Stimulated activated memory B cell treated with anti-CD40 and anti-IgM and Interleukin-4, amounts not matched to agents 10 μg/mL and 1 μg/mL and 100 μg/mL, for 72 hours (primary cell): Measurements from ENCODE around the gene KRTAP4-4.
"Not testable (repeated sequence)": the region's sequence is repeated elsewhere in the genome, so short reads cannot be mapped to it uniquely, and the experiment has no call there.

Source experiments
- ATAC-seq: fragments of 150-1000 bp; cut with Tn5 transposase; 2 replicates; pipeline ENCODE4 v1.10.0; 2021
- H3K27ac Mint-ChIP-seq: one replicate; pipeline ENCODE4 v1.8.0; 2022; ENCODE audit warnings: mild to moderate bottlenecking, mixed read lengths
- H3K27me3 Mint-ChIP-seq: one replicate; pipeline ENCODE4 v1.8.0; 2022; ENCODE audit warnings: mixed read lengths
- H3K36me3 Mint-ChIP-seq: one replicate; pipeline ENCODE4 v1.8.0; 2022; ENCODE audit warnings: mixed read lengths
- H3K4me1 Mint-ChIP-seq: one replicate; pipeline ENCODE4 v1.8.0; 2022; ENCODE audit warnings: mixed read lengths
- H3K4me3 Mint-ChIP-seq: one replicate; pipeline ENCODE4 v1.8.0; 2022; ENCODE audit warnings: mild to moderate bottlenecking, moderate library complexity, mixed read lengths
- H3K9me3 Mint-ChIP-seq: one replicate; pipeline ENCODE4 v1.8.0; 2022; ENCODE audit warnings: mixed read lengths

KRTAP4-4 gene

DNA sequence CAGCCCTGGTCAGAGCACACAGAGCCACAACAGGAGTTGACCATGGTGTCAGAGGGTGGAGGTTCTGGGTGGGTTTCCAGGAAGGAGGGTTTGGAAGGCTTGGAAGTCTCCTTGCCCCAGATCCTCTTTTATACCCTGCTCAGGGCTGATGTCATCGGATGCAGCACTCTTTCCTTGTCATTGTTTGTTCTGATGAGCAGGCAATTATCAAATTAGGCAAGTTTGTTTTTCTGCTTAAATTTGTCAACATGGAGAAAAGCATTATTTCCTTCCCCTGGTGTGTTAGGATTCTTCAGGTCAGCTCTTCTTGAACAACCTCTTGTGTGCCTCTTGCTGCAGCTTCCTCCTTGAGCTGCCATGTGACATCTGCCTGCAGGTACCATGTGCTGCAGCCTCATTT is at the start of gene KRTAP4-4:
Gene KRTAP4-4, minus strand, starts transcription at position 101 of the 400 bp plus-strand sequence. Its CDS starts 57 bp downstream, at position 44.
- H3K4me3 Mint-ChIP-seq: no peak within 1 kb of the TSS

DNA sequence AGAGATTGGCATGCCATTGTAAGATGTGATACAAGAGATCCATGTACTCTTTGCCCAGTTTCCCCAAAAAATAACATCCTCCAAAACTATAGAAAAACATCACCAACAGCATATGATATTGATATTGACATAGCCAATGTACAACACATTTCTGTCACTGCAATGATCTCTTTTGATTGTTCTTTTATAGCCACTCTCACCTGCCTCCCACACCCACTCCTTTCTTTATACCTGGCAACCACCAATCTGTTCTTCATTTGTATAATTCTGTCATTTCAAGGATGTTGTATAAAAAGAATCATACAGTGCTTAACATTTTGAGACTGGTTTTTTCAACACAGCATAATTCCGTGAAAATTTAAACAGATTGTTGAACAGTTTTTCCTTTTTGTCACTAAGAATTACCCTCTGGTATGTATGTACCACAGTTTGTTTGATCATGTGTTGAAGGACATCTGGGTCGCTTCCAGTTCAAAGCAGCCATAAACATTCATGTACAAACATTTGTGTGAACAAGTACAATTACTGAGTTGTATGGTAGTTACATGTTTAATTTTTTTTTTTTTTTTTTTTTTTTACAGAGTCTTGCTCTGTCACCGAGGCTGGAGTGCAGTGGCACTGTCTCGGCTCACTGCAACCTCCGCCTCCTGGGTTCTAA is 39.0 kb upstream of the KRTAP4-4 start:
- Mint-ChIP-seq H3K4me1 (no peaks in the 10 kb centered on the region), H3K36me3 (no peaks in the 10 kb centered on the region), H3K27ac (no peak overlapping the region), H3K4me3 (no peak overlapping the region), H3K9me3 (peaks cover 4% of the 10 kb centered on the region), H3K27me3 (no peaks in the 10 kb centered on the region)
- no peak for ATAC-seq

More for the DNA sequence above, at the start of gene KRTAP4-4:
- Mint-ChIP-seq H3K27ac (no peak within 1 kb of the TSS), H3K4me1 (no peaks in the 10 kb centered on the region), H3K9me3 (no peaks in the 10 kb centered on the region), H3K36me3 (no peaks in the 10 kb centered on the region), H3K27me3 (peaks cover 43% of the 10 kb centered on the region)
- ATAC-seq: no peak

DNA sequence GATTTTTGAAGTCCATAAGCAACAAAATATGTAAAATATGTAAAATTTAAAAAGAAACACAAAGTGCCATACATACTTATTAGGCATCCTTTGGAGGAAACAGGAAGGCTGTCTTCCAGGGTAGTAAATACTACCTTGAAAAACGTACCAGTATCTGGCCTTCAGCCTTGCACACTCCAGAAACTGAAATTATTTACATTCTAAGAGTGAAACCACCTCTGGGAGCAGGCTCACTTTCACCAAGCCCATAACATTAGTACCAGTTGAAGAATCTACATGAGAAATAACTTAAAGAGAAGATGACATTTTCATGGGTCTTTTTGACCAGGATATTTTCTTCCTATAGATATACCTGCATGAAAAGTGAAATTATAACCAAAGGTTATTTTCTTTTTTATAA is 35.5 kb upstream of the KRTAP4-4 start:
- Mint-ChIP-seq H3K9me3 (peaks cover 8% of the 10 kb centered on the region), H3K27ac (no peak overlapping the region), H3K27me3 (peaks cover 15% of the 10 kb centered on the region), H3K36me3 (no peaks in the 10 kb centered on the region), H3K4me3 (no peak overlapping the region), H3K4me1 (no peaks in the 10 kb centered on the region)
- no peak for ATAC-seq

DNA sequence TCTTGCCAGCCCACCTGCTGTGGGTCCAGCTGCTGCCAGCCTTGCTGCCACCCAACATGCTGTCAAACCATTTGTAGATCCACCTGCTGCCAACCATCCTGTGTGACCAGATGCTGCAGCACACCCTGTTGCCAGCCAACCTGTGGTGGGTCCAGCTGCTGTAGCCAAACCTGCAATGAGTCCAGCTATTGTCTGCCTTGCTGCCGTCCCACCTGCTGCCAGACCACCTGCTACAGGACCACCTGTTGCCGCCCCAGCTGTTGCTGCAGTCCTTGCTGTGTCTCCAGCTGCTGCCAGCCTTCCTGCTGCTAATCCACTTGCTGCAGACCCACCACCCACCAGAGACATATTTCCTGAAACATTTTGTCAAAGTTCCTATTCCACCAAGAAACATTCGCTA is 29.8 kb upstream of the KRTAP4-4 start:
- ATAC-seq: no peak
- Mint-ChIP-seq H3K27ac (peak overlapping the region; percentile 18), H3K4me1 (no peaks in the 10 kb centered on the region)

DNA sequence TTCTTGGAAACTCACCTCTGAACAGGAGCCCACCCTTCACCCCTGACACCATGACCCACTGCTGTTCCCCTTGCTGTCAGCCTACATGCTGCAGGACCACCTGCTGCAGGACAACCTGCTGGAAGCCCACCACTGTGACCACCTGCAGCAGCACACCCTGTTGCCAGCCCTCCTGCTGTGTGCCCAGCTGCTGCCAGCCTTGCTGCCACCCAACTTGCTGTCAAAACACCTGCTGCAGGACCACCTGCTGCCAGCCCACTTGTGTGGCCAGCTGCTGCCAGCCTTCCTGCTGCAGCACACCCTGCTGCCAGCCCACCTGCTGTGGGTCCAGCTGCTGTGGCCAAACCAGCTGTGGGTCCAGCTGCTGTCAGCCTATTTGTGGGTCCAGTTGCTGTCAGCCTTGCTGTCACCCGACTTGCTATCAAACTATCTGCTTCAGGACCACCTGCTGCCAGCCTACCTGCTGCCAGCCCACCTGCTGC is 29.3 kb upstream of the KRTAP4-4 start, which contains the start of gene KRTAP9-1:
Gene KRTAP9-1, plus strand, starts transcription at position 51 of the 482 bp plus-strand sequence. Its CDS starts 0 bp downstream, at position 51.
- Mint-ChIP-seq H3K27ac (peak within 1 kb of the TSS; percentile 18), H3K27me3 (peaks cover 32% of the 10 kb centered on the region)
- H3K4me3 Mint-ChIP-seq, H3K9me3 Mint-ChIP-seq, H3K36me3 Mint-ChIP-seq, ATAC-seq, H3K4me1 Mint-ChIP-seq: not testable (repeated sequence)

More for the DNA sequence above, 29.8 kb upstream of the KRTAP4-4 start:
- Mint-ChIP-seq H3K27me3 (peaks cover 32% of the 10 kb centered on the region), H3K9me3 (peaks cover 4% of the 10 kb centered on the region), H3K4me3 (no peak overlapping the region), H3K36me3 (no peaks in the 10 kb centered on the region)

DNA sequence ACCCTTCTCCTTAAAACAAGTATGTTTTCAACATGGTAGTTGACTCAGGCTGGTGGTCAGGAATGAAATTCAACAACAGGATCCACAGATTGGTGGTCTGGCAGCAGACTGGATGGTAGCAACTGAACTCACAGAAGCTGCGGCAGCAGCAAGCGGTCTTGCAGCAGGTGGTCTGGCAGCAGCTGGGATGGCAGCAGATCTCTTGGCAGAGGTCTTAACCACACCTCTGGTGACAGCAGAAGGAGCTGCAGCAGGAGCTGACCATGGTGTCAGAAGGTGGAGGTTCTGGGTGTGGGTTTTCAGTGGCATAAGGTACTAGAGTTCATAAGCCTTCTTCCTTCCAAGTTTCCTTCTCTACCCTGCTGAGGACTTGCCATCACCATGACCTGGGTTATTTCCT is 26.3 kb upstream of the KRTAP4-4 start:
- ATAC-seq: no peak
- no peak overlapping the region for H3K4me3 Mint-ChIP-seq
- peaks cover 34% of the 10 kb centered on the region for H3K27me3 Mint-ChIP-seq
- H3K4me1 Mint-ChIP-seq: no peaks in the 10 kb centered on the region
- H3K9me3 Mint-ChIP-seq: no peaks in the 10 kb centered on the region
- H3K27ac Mint-ChIP-seq: no peak overlapping the region
- H3K36me3 Mint-ChIP-seq: no peaks in the 10 kb centered on the region

DNA sequence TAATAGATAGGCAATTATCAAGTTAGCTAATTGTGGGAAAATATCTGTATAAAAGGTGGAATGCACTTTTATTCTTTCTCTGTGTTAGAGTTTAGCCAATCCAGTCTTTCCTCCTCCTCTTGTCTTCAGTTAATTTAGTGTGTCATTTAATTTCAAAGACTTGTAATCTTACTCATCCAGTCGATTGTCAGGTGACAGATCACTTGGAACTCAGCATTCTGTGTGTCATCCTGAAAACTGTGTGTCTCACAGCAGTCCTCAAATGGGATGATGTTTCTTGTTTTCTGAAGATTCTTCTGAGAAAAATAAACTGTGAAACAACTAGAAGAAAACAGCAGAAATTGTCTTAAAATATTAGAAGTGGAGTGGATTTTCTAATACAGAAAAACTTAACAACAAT is 24.5 kb upstream of the KRTAP4-4 start:
- Mint-ChIP-seq H3K36me3 (no peaks in the 10 kb centered on the region), H3K27me3 (peaks cover 15% of the 10 kb centered on the region), H3K4me3 (no peak overlapping the region), H3K4me1 (no peaks in the 10 kb centered on the region), H3K27ac (no peak overlapping the region), H3K9me3 (no peaks in the 10 kb centered on the region)
- ATAC-seq: no peak

DNA sequence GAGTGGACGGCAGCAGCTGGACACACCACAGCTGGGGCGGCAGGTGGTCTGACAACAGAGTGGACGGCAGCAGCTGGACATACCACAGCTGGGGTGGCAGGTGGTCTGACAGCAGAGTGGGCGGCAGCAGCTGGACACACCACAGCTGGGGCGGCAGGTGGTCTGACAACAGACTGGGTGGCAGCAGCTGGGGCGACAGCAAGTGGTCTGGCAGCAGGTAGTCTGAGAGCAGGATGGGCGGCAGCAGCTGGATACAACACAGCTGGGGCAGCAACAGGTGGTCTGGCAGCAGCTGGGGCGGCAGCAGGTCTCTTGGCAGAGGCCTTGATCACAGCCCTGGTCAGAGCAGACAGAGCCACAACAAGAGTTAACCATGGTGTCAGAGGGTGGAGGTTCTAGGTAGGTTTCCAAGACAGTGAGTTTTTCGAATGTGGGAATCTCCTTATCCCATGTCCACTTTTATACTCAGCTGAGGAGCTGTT is 24.0 kb upstream of the KRTAP4-4 start, which contains the start of gene KRTAP4-1:
Gene KRTAP4-1, minus strand, starts transcription at position 432 of the 482 bp plus-strand sequence. Its CDS starts 57 bp downstream, at position 375.
- Mint-ChIP-seq H3K27ac (no peak within 1 kb of the TSS), H3K36me3 (no peaks in the 10 kb centered on the region), H3K27me3 (peaks cover 10% of the 10 kb centered on the region), H3K9me3 (no peaks in the 10 kb centered on the region), H3K4me3 (no peak within 1 kb of the TSS), H3K4me1 (no peaks in the 10 kb centered on the region)
- ATAC-seq: no peak

DNA sequence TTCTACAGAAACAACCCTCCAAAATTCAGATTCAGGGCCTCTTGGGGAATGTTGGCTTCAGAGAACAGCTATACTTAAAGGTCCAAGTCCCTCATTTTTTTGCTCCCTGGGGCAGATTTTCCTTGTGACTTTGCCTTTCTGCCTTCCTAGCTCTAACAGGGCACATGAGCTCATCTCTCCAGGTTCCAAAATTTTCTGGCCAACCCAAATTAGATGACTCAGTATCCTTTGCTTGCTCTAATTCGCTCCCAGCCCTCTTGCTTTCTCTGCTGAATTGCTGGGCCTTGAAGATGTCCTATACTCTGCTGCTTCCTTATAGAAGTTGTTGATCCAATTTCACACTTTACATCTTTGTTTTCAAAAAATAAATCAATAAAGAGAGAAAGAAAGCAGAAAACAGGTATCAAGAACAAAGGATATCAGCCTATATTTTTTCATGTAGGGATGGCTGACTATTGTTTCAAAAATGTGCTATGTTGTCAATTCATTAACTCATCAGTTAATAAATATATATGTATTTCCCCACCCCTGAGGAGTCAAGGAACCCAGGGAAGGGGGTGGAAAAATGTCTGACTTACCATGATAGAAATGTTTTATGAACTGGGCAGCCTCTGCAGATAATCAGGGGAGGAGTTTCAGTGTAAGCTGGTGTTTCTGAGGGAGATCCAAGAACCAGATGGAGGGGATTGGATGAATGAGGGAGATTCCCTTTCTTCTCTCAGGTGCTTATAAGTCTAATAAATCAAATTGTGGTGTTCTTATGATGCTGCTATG is 18.5 kb upstream of the KRTAP4-4 start:
- ATAC-seq: no peak
- peaks cover 2% of the 10 kb centered on the region for H3K27me3 Mint-ChIP-seq
- peaks cover 35% of the 10 kb centered on the region for H3K4me1 Mint-ChIP-seq
- no peak overlapping the region for H3K4me3 Mint-ChIP-seq
- no peak overlapping the region for H3K27ac Mint-ChIP-seq
- H3K9me3 Mint-ChIP-seq: no peaks in the 10 kb centered on the region
- no peaks in the 10 kb centered on the region for H3K36me3 Mint-ChIP-seq

DNA sequence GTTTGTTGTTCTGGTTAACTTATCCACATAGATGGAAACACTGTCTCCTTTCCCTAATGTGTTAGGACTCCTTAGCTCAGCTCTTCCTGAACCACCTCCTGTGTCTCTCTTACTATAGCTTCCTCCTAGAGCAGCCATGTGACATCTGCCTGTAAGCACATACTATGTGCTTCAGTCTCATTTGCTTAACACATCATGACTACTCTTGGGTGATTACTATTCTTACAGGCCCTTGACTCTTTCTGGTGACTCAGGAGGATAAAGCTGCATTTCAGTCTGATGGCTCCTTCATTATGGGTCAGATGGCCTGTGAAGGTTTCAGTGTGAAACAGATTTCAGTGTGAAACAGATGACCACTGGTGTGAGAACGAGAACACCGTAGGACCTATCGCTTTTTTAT is 17.8 kb upstream of the KRTAP4-4 start:
- Mint-ChIP-seq H3K4me3 (no peak overlapping the region), H3K36me3 (no peaks in the 10 kb centered on the region), H3K27ac (no peak overlapping the region), H3K4me1 (peaks cover 39% of the 10 kb centered on the region), H3K27me3 (no peaks in the 10 kb centered on the region), H3K9me3 (no peaks in the 10 kb centered on the region)
- ATAC-seq: peak; percentile 32

DNA sequence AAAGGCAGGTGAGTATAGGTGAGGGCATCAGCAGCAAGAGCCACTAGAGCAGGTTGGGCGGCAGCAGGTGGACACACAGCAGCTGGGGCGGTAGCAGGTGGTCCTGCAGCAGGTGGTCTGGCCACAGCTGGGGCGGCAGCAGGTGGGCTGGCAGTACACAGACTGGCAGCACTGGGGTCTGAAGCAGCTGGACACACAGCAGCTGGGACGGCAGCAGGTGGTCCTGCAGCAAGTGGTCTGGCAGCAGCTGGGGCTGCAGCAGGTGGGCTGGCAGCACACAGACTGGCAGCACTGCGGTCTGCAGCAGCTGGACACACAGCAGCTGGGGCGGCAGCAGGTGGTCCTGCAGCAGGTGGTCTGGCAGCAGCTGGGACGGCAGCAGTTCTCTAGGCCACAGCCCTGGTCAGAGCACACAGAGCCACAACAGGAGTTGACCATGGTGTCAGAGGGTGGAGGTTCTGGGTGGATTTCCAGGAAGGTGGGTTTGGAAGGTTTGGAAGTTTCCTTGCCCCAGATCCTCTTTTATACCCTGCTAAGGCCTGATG is 17.3 kb upstream of the KRTAP4-4 start, which contains the start of gene KRTAP4-2:
Gene KRTAP4-2, minus strand, starts transcription at position 495 of the 545 bp plus-strand sequence. Its CDS starts 57 bp downstream, at position 438.
- H3K9me3 Mint-ChIP-seq: no peaks in the 10 kb centered on the region
- no peaks in the 10 kb centered on the region for H3K36me3 Mint-ChIP-seq
- H3K27ac Mint-ChIP-seq: no peak within 1 kb of the TSS
- H3K4me3 Mint-ChIP-seq: no peak within 1 kb of the TSS
- H3K27me3 Mint-ChIP-seq: no peaks in the 10 kb centered on the region
- H3K4me1 Mint-ChIP-seq: peaks cover 41% of the 10 kb centered on the region
- no peak for ATAC-seq

DNA sequence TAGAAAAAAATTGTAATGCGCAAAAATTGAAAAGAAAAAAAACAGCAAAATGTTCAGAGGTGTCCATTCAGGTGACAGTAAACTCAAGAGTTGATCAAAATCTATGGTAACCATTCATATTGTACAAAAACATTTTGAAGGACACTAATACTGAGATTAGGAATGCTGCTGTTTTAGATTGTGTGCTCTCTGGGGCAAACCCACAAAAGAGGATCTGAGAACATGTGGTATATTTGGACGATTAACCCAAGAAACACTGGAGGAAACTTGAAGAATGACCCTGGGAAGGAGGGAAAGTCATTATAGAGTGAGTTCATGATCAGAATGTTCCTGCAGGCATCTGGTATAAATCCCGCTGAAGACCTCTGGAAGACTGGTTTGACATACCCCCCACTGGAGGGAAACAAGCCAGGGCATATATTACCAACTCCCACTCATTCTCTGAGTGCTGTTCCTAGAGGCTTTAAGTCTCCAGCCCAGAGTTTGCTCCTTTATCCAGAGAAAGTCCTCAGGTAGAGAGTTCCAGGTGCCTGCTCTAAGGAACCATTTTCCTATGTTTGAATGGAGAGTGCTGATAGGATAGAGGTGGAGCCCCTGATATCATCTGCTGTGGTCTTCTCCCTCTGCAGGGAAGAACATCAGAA is 16.3 kb upstream of the KRTAP4-4 start:
- ATAC-seq: peak; percentile 91
- peak overlapping the region; percentile 17 for H3K27ac Mint-ChIP-seq

DNA sequence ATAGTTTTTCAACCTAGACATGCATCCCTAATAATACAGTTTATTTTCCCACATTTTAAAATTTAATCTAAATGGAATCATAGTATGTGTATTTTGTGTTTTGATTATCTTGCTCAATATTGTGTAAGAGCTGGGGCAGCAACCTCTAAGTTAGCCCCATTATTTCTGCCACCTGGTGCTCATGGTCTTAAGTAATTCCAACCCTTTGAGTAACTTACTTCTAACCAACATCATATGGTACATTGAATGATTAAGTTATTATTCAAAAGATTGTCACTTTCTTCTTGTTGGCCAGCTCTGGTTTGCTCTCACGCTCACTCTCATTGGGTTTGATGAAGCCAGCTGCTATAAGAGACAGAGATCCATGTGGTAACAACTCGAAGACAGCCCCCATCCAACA is 11.3 kb upstream of the KRTAP4-4 start:
- Mint-ChIP-seq H3K9me3 (no peaks in the 10 kb centered on the region), H3K27ac (no peak overlapping the region), H3K27me3 (peaks cover 6% of the 10 kb centered on the region), H3K4me3 (no peak overlapping the region), H3K36me3 (no peaks in the 10 kb centered on the region), H3K4me1 (peaks cover 24% of the 10 kb centered on the region)
- no peak for ATAC-seq

More for the DNA sequence above, 16.3 kb upstream of the KRTAP4-4 start:
- H3K4me3 Mint-ChIP-seq: no peak overlapping the region
- H3K9me3 Mint-ChIP-seq: no peaks in the 10 kb centered on the region
- H3K27me3 Mint-ChIP-seq: peaks cover 6% of the 10 kb centered on the region
- H3K36me3 Mint-ChIP-seq: no peaks in the 10 kb centered on the region
- peaks cover 41% of the 10 kb centered on the region for H3K4me1 Mint-ChIP-seq

DNA sequence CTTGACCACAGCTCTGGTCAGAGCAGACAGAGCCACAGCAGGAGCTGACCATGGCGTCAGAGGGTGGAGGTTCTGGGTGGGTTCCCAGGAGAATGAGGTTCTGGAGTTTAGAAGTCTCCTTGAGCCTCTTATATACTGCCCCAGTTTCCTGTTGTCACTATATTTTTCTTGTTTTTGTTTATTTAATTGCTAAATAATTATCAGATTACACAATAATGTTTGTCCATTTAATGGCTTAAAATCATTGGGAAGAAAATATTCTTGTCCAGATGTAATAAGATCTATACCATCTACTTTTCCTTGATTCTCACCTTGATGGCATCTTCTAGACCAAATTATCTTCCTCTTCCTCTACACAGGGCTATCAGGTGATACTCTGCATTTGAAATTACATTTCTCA is 7.6 kb upstream of the KRTAP4-4 start, which contains the start of gene KRTAP4-3:
Gene KRTAP4-3, minus strand, starts transcription at position 101 of the 400 bp plus-strand sequence. Its CDS starts 49 bp downstream, at position 52.
- Mint-ChIP-seq H3K4me3 (no peak within 1 kb of the TSS), H3K27me3 (peaks cover 6% of the 10 kb centered on the region), H3K9me3 (no peaks in the 10 kb centered on the region), H3K27ac (no peak within 1 kb of the TSS), H3K4me1 (peaks cover under 1% of the 10 kb centered on the region), H3K36me3 (no peaks in the 10 kb centered on the region)
- ATAC-seq: no peak

DNA sequence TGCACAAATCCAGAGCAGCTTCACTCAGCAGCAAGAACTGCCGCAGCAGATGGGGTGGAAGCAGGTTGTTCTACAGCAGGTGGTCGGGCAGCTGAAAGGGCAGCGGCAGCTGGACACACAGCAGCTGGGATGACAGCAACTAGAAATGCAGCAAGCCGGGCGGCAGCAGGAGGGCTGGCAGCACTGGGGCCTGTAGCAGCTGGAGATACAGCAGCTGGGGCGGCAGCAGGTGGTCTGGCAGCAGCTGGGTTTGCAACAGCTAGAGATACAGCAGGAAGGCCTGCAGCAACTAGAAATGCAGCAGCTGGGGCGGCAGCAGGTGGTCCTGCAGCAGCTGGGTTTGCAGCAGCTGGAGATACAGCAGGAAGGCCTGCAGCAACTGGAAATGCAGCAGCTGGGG is 7.0 kb upstream of the KRTAP4-4 start:
- ATAC-seq: no peak
- no peaks in the 10 kb centered on the region for H3K9me3 Mint-ChIP-seq
- H3K36me3 Mint-ChIP-seq: no peaks in the 10 kb centered on the region
- H3K4me3 Mint-ChIP-seq: no peak overlapping the region
- peaks cover 6% of the 10 kb centered on the region for H3K27me3 Mint-ChIP-seq
- H3K4me1 Mint-ChIP-seq: no peaks in the 10 kb centered on the region
- H3K27ac Mint-ChIP-seq: no peak overlapping the region
